K562 (cell line): ENCODE measurements around the gene CLUH. TPM values are rescaled to one million over a fixed set of nuclear protein-coding genes. Genes with fewer than 3 reads are reported as not detected.
A peak's percentile ranks its signal among the peaks of the same experiment; 100 is the strongest.

Source experiments
- ATF7 ChIP-seq: fragments of 450-650 bp; IDR thresholded peaks from 2 replicates; pipeline ENCODE4 v1.7.1; 2014; ENCODE audit warnings: mild to moderate bottlenecking, moderate library complexity
- CBX8 ChIP-seq: fragments of 200-600 bp; sonication (generic); IDR thresholded peaks from 2 replicates; pipeline ENCODE4 v1.6.1; 2012; ENCODE audit warnings: borderline replicate concordance, mixed run types, low read depth, mild to moderate bottlenecking, moderate library complexity, mixed read lengths, low read length, control low read depth, inconsistent platforms; ENCODE audit not compliant: poor library complexity, severe bottlenecking; ENCODE audit errors: extremely low read depth
- FOXK1 ChIP-seq: sonication (generic); formaldehyde crosslinking; IDR thresholded peaks from 2 replicates; pipeline ENCODE4 v1.8.0; 2022; ENCODE audit warnings: missing genetic modification reagents, mild to moderate bottlenecking, borderline replicate concordance
- HNRNPK ChIP-seq: fragments of 200-400 bp; formaldehyde crosslinking; IDR thresholded peaks from one replicate; pipeline ENCODE4 v1.6.1; 2018; ENCODE audit warnings: mild to moderate bottlenecking, low read depth, low read length; ENCODE audit not compliant: poor library complexity, severe bottlenecking
- IRF2 ChIP-seq: sonication (generic); formaldehyde crosslinking; IDR thresholded peaks from 2 replicates; pipeline ENCODE4 v1.8.1; 2022; ENCODE audit warnings: mild to moderate bottlenecking, missing genetic modification reagents
- KAT7 ChIP-seq: sonication (generic); formaldehyde crosslinking; IDR thresholded peaks from 2 replicates; pipeline ENCODE4 v1.8.0; 2022; ENCODE audit warnings: missing genetic modification reagents, mild to moderate bottlenecking, borderline replicate concordance
- MNT ChIP-seq, 2 experiments: fragments of 450-650 bp; conservative IDR thresholded peaks; 2 replicates each; pipeline ENCODE4 v1.6.1; 2017; ENCODE audit warnings: mild to moderate bottlenecking in 2 of 2, moderate library complexity in 2 of 2
- NFE2 ChIP-seq: IDR thresholded peaks from 2 replicates; pipeline ENCODE4 v1.6.1; 2014; ENCODE audit warnings: antibody characterized with exemption, low read depth
- PRDM10 ChIP-seq: fragments of 450-650 bp; IDR thresholded peaks from 2 replicates; pipeline ENCODE4 v1.6.1; 2018; ENCODE audit not compliant: partially characterized antibody
- RB1 ChIP-seq: fragments of 450-650 bp; IDR thresholded peaks from 2 replicates; pipeline ENCODE4 v1.6.1; 2017; ENCODE audit warnings: low read depth, mild to moderate bottlenecking
- SETDB1 ChIP-seq: IDR thresholded peaks from one replicate; pipeline ENCODE4 v1.6.1; 2012; ENCODE audit warnings: low read length, control low read depth, inconsistent platforms
- SRSF1 ChIP-seq: fragments of 200-400 bp; formaldehyde crosslinking; IDR thresholded peaks from 2 replicates; pipeline ENCODE4 v1.6.1; 2017; ENCODE audit warnings: mild to moderate bottlenecking, low read depth, low read length, moderate library complexity
- ZNF232 ChIP-seq: sonication (generic); formaldehyde crosslinking; IDR thresholded peaks from 2 replicates; pipeline ENCODE4 v1.8.0; 2022; ENCODE audit warnings: mild to moderate bottlenecking, missing genetic modification reagents
- polyA plus RNA-seq, 8 experiments: library from polyadenylated mRNA; depleted of rRNA in 4 of 8; stranded (reverse) in 5 of 8; unstranded in 3 of 8; fragments of >200 nt; fragmentation: Nextera tagmentation in 2 of 8; fragmentation: Illumina TruSeq in 1 of 8; extraction: Ambion mirVana in 2 of 8; extraction: Trizol in 1 of 8; gene quantifications; 2 replicates each; pipeline versions ENCODE4 v1.2.1 to v1.2.3, GENCODE V29; 2011 to 2014; ENCODE audit warnings: inconsistent platforms in 1 of 8, missing spikeins in 1 of 8
- total RNA-seq, 7 experiments: library from RNA; depleted of rRNA in 6 of 7; stranded (reverse); fragments of >200 nt in 6 of 7; fragmentation: Illumina TruSeq in 2 of 7; extraction: Trizol in 2 of 7; gene quantifications; 2 replicates each; pipeline versions ENCODE4 v1.2.1 to v1.2.3, GENCODE V29; 2011 to 2021; ENCODE audit warnings: low replicate concordance in 1 of 7
- TF ChIP-seq, protein P1 (sequence below): fragments of 250-450 bp; sonication (Bioruptor Pico); IDR thresholded peaks from 2 replicates; pipeline ENCODE4 v1.5.0; 2021; ENCODE audit warnings: mild to moderate bottlenecking, moderate library complexity
- TF ChIP-seq, protein P2 (sequence below): fragments of 450-650 bp; IDR thresholded peaks from 2 replicates; pipeline ENCODE4 v1.6.1; 2016; ENCODE audit warnings: borderline replicate concordance

The CLUH gene
- total and polyA plus RNA-seq, 9 of the 15 experiments (the other 6 are each of a cell fraction or from before 2014, with no cell fraction given) = 0.21 to 140 (median 33.2) TPM

DNA sequence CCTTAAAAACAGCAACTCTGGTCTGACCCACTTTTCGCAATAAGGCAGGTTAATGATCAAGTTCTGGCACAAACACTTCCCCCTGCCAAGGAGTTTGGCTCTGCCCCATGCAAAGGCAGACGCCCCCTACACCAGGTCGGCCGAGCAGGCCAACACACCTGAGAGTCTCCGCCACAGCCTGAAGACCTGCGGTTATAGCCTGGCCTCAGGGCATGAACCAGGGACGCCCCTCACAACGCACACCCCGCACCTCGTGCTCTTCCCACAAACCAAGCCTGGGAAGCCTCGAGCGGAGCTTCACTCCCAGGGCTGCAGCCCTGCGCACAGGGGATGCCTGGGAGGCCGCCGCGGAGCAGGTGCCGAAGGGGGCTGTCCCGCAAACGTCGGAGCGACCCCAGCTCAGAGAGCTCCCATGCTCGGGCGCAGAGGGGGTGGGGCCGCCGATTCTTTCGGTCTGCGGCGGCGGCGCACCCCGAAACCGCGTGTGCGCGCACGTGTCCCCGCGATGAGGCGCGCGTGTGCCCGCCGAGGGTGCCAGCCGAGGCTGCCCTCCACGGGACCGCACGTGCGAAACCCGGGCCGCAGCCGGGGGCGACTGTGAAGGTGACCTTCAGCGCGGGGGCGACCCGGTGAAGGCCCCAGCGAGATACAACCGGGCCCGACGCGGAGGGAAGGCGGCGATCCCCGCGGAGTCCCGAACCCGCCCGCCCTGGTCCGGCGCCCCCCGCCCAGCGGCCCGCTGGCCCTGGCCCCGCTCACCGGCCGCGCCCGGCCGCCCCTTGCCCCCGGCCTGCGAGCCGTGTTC is 559 bp downstream of the CLUH start (continued):
- TF ChIP-seq, protein P1, sequence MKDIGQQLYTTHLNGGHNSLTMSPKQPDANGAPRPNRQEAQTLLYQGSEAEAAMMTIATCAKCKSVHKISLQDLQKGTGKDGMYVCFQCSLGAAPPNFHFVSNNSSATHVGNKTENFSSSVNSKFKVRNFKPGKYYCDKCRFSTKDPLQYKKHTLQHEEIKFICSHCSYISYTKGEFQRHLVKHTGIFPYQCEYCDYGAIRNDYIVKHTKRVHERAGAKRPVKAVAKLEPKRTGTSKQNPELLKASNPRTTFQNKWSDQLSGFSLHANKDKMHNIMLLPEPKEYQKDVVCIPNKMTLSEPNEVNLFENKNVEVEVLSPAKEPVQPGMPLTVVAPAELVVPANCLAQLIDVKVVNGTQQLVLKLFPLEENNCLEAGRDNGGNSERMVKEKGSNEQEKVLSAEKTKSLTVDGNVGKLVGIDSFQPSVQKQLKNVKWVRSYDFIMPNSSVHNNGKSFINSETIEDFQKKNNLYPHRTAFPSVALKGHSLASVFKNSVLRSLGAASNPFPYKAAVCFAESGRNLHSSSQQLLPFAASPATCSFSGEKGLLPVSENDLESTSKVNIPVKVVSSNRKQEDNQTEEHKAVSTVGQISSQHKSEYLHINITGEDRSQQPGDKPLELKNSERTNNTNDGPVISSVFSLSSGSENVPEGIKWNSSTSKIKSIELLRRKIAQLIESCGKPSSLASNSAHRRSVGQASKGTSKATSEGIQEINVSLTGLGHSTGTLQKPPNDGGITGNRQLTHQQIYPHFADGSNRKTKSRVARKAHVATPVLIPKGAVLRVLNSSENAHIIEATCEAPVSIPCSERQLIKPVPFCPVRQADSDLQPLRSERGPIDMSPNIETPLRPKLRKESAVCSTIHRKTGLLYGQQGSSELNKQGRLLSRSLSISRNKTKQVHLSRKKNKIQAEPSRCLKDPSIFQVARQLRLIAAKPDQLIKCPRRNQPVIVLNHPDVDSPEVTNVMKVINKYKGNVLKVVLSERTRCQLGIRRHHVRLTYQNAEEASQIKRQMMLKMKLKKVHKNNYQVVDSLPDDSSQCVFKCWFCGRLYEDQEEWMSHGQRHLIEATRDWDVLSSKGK (CRISPR knock-in tag) = no peak
- 0 out of 2 replicates have a peak, but pooled peaks have one; percentile 7 for TF ChIP-seq RB1
- TF ChIP-seq, protein P2, sequence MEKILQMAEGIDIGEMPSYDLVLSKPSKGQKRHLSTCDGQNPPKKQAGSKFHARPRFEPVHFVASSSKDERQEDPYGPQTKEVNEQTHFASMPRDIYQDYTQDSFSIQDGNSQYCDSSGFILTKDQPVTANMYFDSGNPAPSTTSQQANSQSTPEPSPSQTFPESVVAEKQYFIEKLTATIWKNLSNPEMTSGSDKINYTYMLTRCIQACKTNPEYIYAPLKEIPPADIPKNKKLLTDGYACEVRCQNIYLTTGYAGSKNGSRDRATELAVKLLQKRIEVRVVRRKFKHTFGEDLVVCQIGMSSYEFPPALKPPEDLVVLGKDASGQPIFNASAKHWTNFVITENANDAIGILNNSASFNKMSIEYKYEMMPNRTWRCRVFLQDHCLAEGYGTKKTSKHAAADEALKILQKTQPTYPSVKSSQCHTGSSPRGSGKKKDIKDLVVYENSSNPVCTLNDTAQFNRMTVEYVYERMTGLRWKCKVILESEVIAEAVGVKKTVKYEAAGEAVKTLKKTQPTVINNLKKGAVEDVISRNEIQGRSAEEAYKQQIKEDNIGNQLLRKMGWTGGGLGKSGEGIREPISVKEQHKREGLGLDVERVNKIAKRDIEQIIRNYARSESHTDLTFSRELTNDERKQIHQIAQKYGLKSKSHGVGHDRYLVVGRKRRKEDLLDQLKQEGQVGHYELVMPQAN = 0 out of 2 replicates have a peak, but pooled peaks have one; percentile 21
- TF ChIP-seq PRDM10 = peak; percentile 36
- no peak for TF ChIP-seq NFE2
- 0 out of 2 replicates have a peak, but pooled peaks have one; percentile 72 for TF ChIP-seq KAT7 (CRISPR knock-in tag)
- no peak for TF ChIP-seq HNRNPK
- 0 out of 2 replicates have a peak, but pooled peaks have one; percentile 52 for TF ChIP-seq ZNF232 (CRISPR knock-in tag)
- TF ChIP-seq SETDB1 = no peak
- no peak for TF ChIP-seq ATF7
- TF ChIP-seq IRF2 = no peak
- TF ChIP-seq CBX8 = no peak
- no peak for TF ChIP-seq SRSF1
- peak; percentile 48 to 61 for TF ChIP-seq MNT (conservative IDR thresholded peaks at IDR 0.05)
- 0 out of 2 replicates have a peak, but pooled peaks have one; percentile 9 for TF ChIP-seq FOXK1 (CRISPR knock-in tag)
